Activated CD4-positive, alpha-beta T cell treated with anti-CD3 and anti-CD28 coated beads, Interleukin-2, amount 10 ng/mL, durations not matched to agents 7 days and 5 days (primary cell): ENCODE results near the gene PLA2G5. TPM values are rescaled to one million over a fixed set of nuclear protein-coding genes. Genes with fewer than 3 reads are reported as not detected.
"Not testable (repeated sequence)": the region's sequence is repeated elsewhere in the genome, so short reads cannot be mapped to it uniquely, and the experiment has no call there.

Experiments used
- CTCF ChIA-PET: fragments of 350-600 bp; sonication (Branson Sonifier 250); formaldehyde crosslinking; loops from one replicate; lab custom pipeline; 2021; ENCODE audit warnings: antibody characterized with exemption; lab: Charles Lee
- POLR2A ChIA-PET: fragments of 350-600 bp; sonication (Branson Sonifier 250); formaldehyde crosslinking; loops from one replicate; lab custom pipeline; 2021; ENCODE audit warnings: antibody characterized with exemption; lab: Charles Lee
- DNase-seq: peaks from one replicate; pipeline ENCODE4 v3.0.0-alpha.2; 2020
- H3K27ac Mint-ChIP-seq: one replicate; pipeline ENCODE4 v1.8.0; 2021; ENCODE audit warnings: mild to moderate bottlenecking, moderate library complexity, mixed read lengths
- H3K27me3 Mint-ChIP-seq: one replicate; pipeline ENCODE4 v1.8.0; 2021; ENCODE audit warnings: mixed read lengths
- H3K36me3 Mint-ChIP-seq: one replicate; pipeline ENCODE4 v1.8.0; 2021; ENCODE audit warnings: low read depth, mixed read lengths
- H3K4me1 Mint-ChIP-seq: one replicate; pipeline ENCODE4 v1.8.0; 2021; ENCODE audit warnings: mixed read lengths
- H3K4me3 Mint-ChIP-seq: one replicate; pipeline ENCODE4 v1.8.0; 2021; ENCODE audit warnings: mild to moderate bottlenecking, moderate library complexity, mixed read lengths
- H3K9me3 Mint-ChIP-seq: one replicate; pipeline ENCODE4 v1.8.0; 2021; ENCODE audit warnings: mixed read lengths
- total RNA-seq, 2 experiments: library from RNA; stranded (reverse); gene quantifications; one replicate each; pipeline ENCODE4 v1.2.3, GENCODE V29; 2021

Gene PLA2G5
- not detected for total RNA-seq

- H3K9me3 Mint-ChIP-seq: no peaks in the 10 kb centered on the region
- no peaks in the 10 kb centered on the region for H3K27me3 Mint-ChIP-seq
- no peak within 1 kb of the TSS for H3K4me3 Mint-ChIP-seq
- POLR2A ChIA-PET: no interaction called here
- H3K36me3 Mint-ChIP-seq: no peaks in the 10 kb centered on the region
- CTCF ChIA-PET: no interaction called here
- DNase-seq: no peak
- H3K27ac Mint-ChIP-seq: no peak within 1 kb of the TSS
- H3K4me1 Mint-ChIP-seq: no peaks in the 10 kb centered on the region
Measured at GRCh38 chr1:20069874-20070273, at the start of gene PLA2G5. PLA2G5 (plus strand) TSS chr1:20070194; CDS start chr1:20084831, 14,637 bp downstream.

GRCh38 chr1:20028125-20028524 is 41.9 kb upstream of the PLA2G5 start:
- H3K9me3 Mint-ChIP-seq: peaks cover 2% of the 10 kb centered on the region
- H3K27ac Mint-ChIP-seq: no peak overlapping the region
- CTCF ChIA-PET: no interaction called here
- POLR2A ChIA-PET: no interaction called here
- no peak for DNase-seq
- no peak overlapping the region for H3K4me3 Mint-ChIP-seq
- no peaks in the 10 kb centered on the region for H3K36me3 Mint-ChIP-seq
- H3K4me1 Mint-ChIP-seq: no peaks in the 10 kb centered on the region
- peaks cover 30% of the 10 kb centered on the region for H3K27me3 Mint-ChIP-seq

GRCh38 chr1:20028726-20029125 is 41.3 kb upstream of the PLA2G5 start:
- Mint-ChIP-seq H3K9me3 (peaks cover 2% of the 10 kb centered on the region), H3K4me3 (no peak overlapping the region), H3K27ac (no peak overlapping the region), H3K4me1 (no peaks in the 10 kb centered on the region), H3K27me3 (peaks cover 27% of the 10 kb centered on the region), H3K36me3 (no peaks in the 10 kb centered on the region)
- ChIA-PET CTCF (no interaction called here), POLR2A (no interaction called here)
- no peak for DNase-seq

GRCh38 chr1:20029178-20029912 is 40.6 kb upstream of the PLA2G5 start:
- no peak overlapping the region for H3K4me3 Mint-ChIP-seq
- POLR2A ChIA-PET: no interaction called here
- no peak for DNase-seq
- no peaks in the 10 kb centered on the region for H3K36me3 Mint-ChIP-seq
- CTCF ChIA-PET: no interaction called here
- H3K4me1 Mint-ChIP-seq: no peaks in the 10 kb centered on the region
- peaks cover 4% of the 10 kb centered on the region for H3K9me3 Mint-ChIP-seq
- H3K27me3 Mint-ChIP-seq: peaks cover 24% of the 10 kb centered on the region
- no peak overlapping the region for H3K27ac Mint-ChIP-seq

GRCh38 chr1:20030436-20031151 is 39.4 kb upstream of the PLA2G5 start:
- H3K9me3 Mint-ChIP-seq, H3K27ac Mint-ChIP-seq, DNase-seq, POLR2A ChIA-PET, H3K36me3 Mint-ChIP-seq, H3K4me3 Mint-ChIP-seq, H3K4me1 Mint-ChIP-seq, CTCF ChIA-PET: not testable (repeated sequence)
- peaks cover 27% of the 10 kb centered on the region for H3K27me3 Mint-ChIP-seq

GRCh38 chr1:20031161-20031560 is 38.8 kb upstream of the PLA2G5 start:
- POLR2A ChIA-PET: no interaction called here
- no peak overlapping the region for H3K27ac Mint-ChIP-seq
- H3K4me1 Mint-ChIP-seq: no peaks in the 10 kb centered on the region
- H3K36me3 Mint-ChIP-seq: no peaks in the 10 kb centered on the region
- H3K4me3 Mint-ChIP-seq: no peak overlapping the region
- H3K27me3 Mint-ChIP-seq: peaks cover 30% of the 10 kb centered on the region
- H3K9me3 Mint-ChIP-seq: peaks cover 8% of the 10 kb centered on the region
- no peak for DNase-seq
- CTCF ChIA-PET: no interaction called here

- peaks cover 23% of the 10 kb centered on the region for H3K27me3 Mint-ChIP-seq
- POLR2A ChIA-PET: no interaction called here
- peaks cover 8% of the 10 kb centered on the region for H3K9me3 Mint-ChIP-seq
- no peak for DNase-seq
- H3K4me1 Mint-ChIP-seq: no peaks in the 10 kb centered on the region
- CTCF ChIA-PET: no interaction called here
- no peak overlapping the region for H3K27ac Mint-ChIP-seq
- peaks cover under 1% of the 10 kb centered on the region for H3K36me3 Mint-ChIP-seq
- H3K4me3 Mint-ChIP-seq: no peak overlapping the region
Measured at GRCh38 chr1:20031836-20032235, 38.2 kb upstream of the PLA2G5 start.

- POLR2A ChIA-PET: no interaction called here
- DNase-seq: no peak
- H3K4me1 Mint-ChIP-seq: peaks cover 2% of the 10 kb centered on the region
- CTCF ChIA-PET: no interaction called here
- H3K9me3 Mint-ChIP-seq: peaks cover 13% of the 10 kb centered on the region
- H3K27ac Mint-ChIP-seq: no peak overlapping the region
- peaks cover 3% of the 10 kb centered on the region for H3K36me3 Mint-ChIP-seq
- no peak overlapping the region for H3K4me3 Mint-ChIP-seq
- H3K27me3 Mint-ChIP-seq: peaks cover 19% of the 10 kb centered on the region
Measured at GRCh38 chr1:20032425-20032824, 37.6 kb upstream of the PLA2G5 start.

- CTCF ChIA-PET: no interaction called here
- no peak overlapping the region for H3K27ac Mint-ChIP-seq
- no peak for DNase-seq
Measured at GRCh38 chr1:20033420-20033819, 36.6 kb upstream of the PLA2G5 start.

GRCh38 chr1:20035114-20035513 is 34.9 kb upstream of the PLA2G5 start:
- H3K27ac Mint-ChIP-seq: no peak overlapping the region
- peaks cover 3% of the 10 kb centered on the region for H3K36me3 Mint-ChIP-seq
- CTCF ChIA-PET: no interaction called here
- POLR2A ChIA-PET: no interaction called here
- H3K4me3 Mint-ChIP-seq: no peak overlapping the region
- peaks cover 13% of the 10 kb centered on the region for H3K4me1 Mint-ChIP-seq
- peaks cover 15% of the 10 kb centered on the region for H3K27me3 Mint-ChIP-seq
- H3K9me3 Mint-ChIP-seq: peaks cover 13% of the 10 kb centered on the region
- no peak for DNase-seq

More at GRCh38 chr1:20033420-20033819, 36.6 kb upstream of the PLA2G5 start:
- Mint-ChIP-seq H3K4me3 (no peak overlapping the region), H3K36me3 (peaks cover 3% of the 10 kb centered on the region), H3K4me1 (peaks cover 12% of the 10 kb centered on the region), H3K27me3 (peaks cover 15% of the 10 kb centered on the region), H3K9me3 (peaks cover 13% of the 10 kb centered on the region)
- POLR2A ChIA-PET: no interaction called here

GRCh38 chr1:20037877-20038276 is 32.1 kb upstream of the PLA2G5 start:
- Mint-ChIP-seq H3K9me3 (peaks cover 13% of the 10 kb centered on the region), H3K27ac (no peak overlapping the region), H3K4me3 (no peak overlapping the region), H3K36me3 (peaks cover 3% of the 10 kb centered on the region), H3K27me3 (peaks cover 15% of the 10 kb centered on the region), H3K4me1 (peaks cover 13% of the 10 kb centered on the region)
- CTCF ChIA-PET: interaction anchor here (0.6 to 0.7 kb wide), 2 partner anchors 56 to 115 kb away, joined by 3 read pairs; no protein-coding TSS in a partner anchor
- POLR2A ChIA-PET: no interaction called here
- DNase-seq: peak; percentile 12

- ChIA-PET POLR2A (no interaction called here), CTCF (no interaction called here)
- Mint-ChIP-seq H3K36me3 (peaks cover 4% of the 10 kb centered on the region), H3K4me1 (no peaks in the 10 kb centered on the region), H3K9me3 (peaks cover 14% of the 10 kb centered on the region), H3K27me3 (peaks cover 2% of the 10 kb centered on the region), H3K4me3 (no peak overlapping the region), H3K27ac (no peak overlapping the region)
- DNase-seq: no peak
Measured at GRCh38 chr1:20047096-20047495, 22.9 kb upstream of the PLA2G5 start.

- CTCF ChIA-PET: interaction anchor here (1.3 kb wide), 1 partner anchor 10 kb away, joined by 4 read pairs; no protein-coding TSS in a partner anchor
- peaks cover 4% of the 10 kb centered on the region for H3K36me3 Mint-ChIP-seq
- DNase-seq: no peak
- H3K4me1 Mint-ChIP-seq: no peaks in the 10 kb centered on the region
- peaks cover 23% of the 10 kb centered on the region for H3K9me3 Mint-ChIP-seq
- H3K27me3 Mint-ChIP-seq: peaks cover 7% of the 10 kb centered on the region
- H3K4me3 Mint-ChIP-seq: no peak overlapping the region
- POLR2A ChIA-PET: no interaction called here
- no peak overlapping the region for H3K27ac Mint-ChIP-seq
Measured at GRCh38 chr1:20048563-20048962, 21.4 kb upstream of the PLA2G5 start.
